Amniotic epithelial cell (primary cell): ENCODE results near the gene CAPN5.

Experiments used
- DNase-seq: peaks from one replicate; pipeline ENCODE4 v3.0.0-alpha.2; 2010; ENCODE audit warnings: low read depth

Gene CAPN5

DNA sequence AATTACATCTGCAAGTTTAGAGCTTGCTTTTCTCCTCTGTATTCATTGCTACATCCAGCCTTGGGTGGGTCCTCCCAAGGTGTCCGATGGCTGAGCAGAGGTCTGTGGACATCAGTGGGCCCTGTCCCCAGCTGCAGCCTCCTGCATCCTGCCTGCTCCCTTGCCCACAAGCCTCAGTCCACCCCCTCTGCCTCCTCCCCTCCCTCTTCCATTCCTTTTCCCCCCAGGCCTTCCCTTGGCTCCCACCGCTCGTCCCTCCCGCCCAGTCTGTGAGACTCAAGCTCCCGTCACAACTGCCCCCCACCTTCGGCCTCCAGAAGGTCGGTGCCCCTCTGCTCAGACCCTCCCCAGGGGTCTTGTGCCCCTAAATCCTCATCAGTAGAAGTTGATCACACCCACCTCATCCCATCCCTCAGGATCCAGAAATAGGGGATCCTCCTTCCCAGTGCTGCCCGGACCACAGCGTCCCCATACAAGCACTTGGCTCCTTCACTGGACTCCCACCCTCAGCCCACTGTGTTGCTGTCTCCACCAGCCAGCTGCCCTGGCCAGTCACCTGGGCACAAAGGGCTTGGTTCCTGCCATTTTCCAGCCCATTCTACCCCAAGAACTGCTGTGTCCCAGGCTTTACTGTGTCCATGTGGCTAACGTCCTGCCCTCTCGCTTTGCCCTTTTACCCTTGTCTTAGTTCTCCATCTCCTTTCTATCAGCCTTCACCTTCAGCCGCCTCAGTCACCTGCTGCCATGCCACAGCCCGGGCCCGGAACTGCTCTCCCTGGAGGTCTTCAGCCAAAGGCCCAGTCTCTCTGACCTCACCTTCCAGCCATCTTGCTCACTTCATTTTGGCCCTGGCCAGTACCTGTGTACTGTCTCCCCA, 33.6 kb downstream of the CAPN5 start:
- DNase-seq = no peak

DNA sequence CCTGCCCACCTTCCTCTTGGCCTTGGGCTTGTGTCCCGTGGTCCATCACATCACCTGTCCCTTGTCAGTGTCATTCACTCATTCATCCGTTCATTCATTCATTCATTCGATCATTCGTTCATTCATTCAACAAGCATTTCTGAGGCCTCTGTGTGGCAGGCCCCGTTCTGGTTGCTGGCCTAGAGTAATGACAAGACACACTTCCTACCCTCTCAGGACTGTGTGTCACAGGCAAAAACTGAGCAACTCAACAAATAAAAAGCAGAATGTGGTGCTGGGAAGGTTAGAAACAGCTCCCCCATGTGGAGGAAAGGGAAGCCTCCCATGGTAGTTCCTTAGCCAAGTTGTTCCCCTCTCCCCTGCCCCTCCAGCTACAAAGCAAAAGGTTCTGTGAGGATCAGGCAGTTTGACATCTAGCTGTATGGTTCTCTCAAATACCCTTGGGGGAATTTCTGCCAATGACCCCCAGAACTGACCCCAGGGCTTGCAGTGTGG, 34.3 kb downstream of the CAPN5 start:
- peak; percentile 46 for DNase-seq

DNA sequence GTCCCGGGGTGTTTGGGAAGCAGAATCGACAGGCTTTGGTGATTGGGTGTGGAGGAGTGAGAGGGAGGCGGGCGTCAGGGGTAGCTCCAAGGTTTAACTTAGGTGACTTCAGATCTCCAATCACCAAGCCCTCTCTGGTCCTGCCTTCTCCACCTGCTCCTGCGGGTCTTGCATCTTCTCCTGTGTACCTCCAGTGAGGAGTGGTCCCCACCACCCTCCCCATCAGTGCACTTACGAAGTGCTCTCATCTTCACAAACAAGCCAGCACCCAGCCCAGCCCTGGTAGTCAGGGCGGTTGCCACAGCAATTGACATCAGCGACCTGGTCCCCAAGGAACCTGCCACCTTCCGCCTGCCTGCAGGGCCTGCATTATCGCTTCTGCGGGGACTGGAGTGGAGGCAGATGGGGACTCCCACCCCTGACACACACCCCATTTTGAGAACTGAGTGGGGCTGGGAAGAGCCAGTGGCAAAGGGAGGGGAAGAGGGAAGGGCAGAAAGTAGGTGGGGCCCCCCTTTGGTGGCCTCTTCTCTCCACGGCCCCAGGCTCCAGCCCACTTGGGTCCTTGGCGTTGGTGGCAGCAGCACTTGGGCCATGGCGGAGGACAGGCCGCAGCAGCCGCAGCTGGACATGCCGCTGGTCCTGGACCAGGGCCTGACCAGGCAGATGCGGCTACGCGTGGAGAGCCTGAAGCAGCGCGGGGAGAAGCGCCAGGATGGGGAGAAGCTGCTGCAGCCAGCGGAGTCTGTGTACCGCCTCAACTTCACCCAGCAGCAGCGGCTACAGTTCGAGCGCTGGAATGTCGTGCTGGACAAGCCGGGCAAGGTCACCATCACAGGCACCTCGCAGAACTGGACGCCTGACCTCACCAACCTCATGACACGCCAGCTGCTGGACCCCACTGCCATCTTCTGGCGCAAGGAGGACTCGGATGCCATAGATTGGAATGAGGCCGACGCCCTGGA, 35.8 kb downstream of the CAPN5 start, which contains the start of gene OMP:
Gene OMP, plus strand, starts transcription at position 595 of the 965 bp plus-strand sequence. Its CDS starts 0 bp downstream, at position 595.
- DNase-seq = no peak

DNA sequence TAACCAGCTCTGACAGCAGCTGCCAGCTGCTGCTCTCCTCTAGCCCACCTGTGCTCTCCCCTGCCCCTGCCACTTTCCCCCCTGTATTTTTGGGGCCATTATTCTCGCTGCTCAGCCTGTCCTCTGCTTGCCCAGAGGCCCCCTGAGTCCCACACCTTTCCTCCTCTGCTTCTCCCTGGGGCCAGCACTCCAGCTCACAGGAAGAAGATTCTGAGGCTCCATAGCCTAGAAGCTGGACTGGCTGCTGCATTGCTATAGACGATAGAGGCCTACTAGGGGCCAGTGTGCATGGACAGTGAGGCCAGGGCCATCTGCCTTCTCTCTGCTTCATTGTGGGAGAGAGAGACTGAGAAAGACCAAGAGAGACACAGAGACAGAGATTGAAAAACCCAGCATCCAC, 36.5 kb downstream of the CAPN5 start:
- DNase-seq = no peak

DNA sequence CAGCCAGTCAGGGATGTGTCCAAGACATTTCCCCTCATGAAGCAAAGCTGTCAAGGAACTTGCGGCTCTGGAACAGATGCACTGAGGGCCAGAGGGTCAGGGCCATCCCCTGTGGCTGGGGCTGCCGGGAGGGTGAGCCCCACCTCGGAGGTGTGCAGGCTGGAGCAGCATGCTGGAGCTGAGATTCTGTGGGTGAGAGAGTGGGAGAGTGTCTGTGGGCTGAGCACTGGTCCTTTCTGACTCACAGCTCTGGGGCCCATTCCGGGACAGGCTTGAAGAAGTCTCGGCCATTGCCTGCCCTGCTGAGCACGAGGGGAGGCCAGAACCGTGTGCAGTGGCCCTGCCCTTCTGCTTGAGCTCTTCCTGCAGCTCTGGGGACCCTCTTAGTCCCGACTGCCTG, 38.0 kb downstream of the CAPN5 start:
- DNase-seq = peak; percentile 78

DNA sequence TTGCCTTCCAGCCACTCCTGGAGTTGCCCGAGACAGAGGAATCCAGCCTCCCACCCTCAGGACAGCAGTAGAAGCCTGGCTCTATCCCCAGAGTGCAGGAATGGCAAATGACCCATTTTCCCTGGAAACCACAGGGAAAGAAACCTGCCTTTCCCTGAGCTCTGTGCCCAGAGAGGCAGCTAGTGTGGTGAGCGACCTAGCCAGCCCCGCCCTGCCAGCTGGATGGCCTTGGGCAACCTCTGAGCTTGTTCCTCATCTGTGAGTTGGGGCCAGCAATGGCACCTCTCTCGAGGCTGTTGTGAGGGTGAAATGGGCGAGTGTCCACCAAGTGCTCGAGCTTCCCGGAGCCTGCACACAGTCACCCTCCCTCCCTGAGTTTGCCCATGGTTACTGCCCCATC, 39.5 kb downstream of the CAPN5 start:
- DNase-seq = peak; percentile 20

DNA sequence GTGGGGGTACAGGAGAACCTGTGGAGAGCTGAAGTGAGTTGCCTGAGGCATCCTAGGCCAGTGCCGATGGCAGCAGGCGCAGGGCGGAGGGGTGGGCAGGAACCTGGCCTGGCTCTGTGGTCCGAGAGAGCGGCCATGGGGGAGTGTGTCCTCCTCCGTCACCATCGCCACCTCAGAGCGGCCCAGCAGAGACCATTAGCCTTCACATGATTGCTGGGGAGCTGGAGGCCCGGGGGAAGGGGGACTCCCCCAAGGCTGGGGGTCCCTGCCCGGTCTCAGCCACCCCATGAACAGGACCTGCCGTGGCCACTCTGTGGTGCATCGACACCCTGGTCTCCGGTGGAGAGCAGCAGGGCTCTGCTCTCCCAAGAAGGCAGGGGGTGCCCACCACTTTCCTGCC, 40.0 kb downstream of the CAPN5 start:
- DNase-seq = no peak

DNA sequence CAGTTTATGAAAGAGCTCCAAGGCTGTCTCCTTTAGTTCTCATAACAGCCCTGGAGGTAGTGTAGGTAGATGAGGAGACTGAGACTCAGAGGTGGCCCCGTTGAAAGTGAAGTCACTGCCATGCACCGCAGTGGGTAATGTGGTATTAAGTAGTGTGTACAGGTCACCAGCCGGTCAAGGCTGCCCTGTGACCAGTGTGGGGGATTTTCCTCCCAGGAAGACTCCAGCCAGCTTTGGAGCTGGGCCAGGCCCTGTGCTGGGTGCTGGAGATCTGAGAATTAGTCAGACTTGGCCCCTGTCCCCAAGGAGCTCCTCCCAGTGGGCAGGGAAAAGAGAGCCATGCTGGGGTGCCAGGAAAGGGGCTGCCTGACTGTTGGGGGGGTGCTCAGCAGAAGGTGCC, 41.2 kb downstream of the CAPN5 start:
- DNase-seq = peak; percentile 92

DNA sequence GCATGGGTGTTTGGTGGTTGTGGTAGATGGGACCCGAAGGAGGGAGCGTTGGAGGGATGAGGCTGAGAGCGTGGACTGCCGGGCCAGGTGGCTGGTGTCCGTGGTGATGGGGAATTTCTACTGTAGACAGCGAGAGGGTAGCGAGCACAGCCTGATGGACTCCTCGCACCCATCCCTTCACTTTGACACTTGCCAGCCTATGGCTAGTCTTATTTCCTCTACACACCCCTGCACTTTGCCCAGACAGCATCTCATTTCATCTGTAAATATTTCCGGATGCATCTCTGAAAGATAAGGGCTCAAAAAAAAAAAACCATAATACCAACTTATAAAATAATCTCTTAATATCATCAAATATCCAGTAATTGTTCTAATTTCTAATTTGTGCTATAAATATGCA, 41.7 kb downstream of the CAPN5 start:
- DNase-seq = no peak

DNA sequence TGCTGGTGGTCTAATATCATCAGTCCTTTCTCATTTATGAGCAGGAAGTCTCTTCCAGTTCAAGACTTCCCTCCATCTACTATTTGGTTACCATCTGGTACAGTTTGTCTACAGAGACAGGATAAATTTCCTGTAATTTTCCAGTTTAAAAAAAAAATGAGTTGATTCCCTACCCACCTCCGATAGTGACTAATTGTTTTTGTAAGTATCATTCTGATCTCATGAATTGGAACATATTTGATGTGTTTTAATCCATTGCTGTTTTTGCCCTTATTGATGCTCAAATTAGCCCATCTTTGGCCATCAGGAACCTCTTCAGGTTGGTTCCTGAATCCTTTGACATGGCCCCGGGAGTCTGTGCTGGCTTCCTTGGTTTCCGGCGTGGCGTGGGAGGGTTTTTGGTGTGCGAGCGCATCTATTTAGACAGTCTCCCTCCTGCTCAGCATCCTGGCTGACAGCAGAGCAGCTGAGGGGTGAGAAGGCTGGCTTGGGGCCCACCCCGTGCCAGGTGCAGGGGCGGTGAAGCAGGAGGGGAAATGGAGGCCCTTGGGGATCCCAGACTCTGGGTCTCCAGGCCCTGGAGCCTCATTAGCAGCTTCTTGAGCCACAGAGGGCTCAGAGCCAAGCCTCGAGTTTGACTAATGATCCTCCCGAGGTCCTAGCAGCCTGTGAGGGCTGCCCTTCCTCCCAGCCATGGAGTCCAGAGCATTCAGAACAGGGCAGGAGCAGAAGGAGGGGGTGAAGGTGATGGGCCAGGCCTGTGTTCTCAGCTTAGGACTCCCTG, 42.7 kb downstream of the CAPN5 start:
- peak; percentile 71 for DNase-seq

DNA sequence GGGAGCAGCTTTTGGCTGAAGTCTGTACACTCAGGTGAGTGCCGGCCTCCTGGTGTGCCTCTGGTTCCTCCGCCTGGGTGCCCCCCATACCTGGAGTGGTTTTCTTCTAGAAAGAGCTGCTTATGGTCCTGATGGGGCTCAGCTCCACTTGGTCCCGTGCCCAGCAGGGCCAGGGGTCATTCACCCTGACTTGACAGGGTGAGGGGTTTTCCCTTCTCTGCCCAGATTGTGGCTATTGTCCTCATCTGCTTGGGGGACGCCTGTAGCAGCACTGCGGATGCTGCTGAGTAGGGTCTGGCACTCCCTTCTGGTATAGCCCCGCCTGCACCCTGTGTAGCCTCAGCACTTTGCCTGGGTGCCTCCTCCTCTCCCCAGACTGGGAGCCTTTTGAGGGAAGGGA, 44.1 kb downstream of the CAPN5 start:
- no peak for DNase-seq

DNA sequence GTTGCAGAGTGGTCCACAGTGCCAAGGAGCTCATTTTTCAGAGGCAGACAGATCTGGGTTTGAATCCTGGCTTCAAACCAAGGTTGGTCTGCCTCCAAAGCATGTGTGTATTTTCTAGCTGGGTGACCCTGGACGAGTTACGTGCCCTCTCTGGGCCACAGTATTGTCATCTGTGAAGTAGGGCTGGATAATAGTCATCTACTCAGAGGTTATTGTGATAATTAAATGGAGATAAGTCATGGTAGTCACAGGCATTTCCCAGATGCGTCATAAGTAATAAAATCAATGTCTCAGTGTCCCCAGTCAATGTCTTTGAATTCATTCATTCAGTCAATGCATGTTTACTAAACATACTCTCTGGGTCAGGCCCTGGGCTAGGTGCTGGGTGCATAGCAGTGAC, 44.5 kb downstream of the CAPN5 start:
- DNase-seq = no peak

DNA sequence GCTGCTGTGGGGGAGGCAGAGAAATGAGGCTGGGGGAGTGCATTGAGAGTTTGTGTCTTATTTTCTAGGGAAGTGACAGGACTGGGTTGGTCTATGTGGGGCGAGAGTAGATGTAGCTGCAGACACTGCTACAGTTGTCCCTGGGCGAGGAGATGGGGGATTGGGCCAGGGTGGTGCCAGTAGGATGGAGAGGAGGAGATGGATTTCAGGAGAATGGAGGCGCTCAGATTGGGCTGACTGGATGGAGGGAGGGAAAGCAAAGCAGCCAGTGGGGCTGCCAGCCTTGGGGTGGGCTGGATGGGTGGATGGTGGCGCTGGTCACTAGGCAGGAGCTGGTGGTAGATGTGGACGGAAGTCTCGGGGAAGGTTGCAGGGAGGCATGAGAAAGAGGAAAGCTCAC, 45.2 kb downstream of the CAPN5 start:
- DNase-seq = no peak

DNA sequence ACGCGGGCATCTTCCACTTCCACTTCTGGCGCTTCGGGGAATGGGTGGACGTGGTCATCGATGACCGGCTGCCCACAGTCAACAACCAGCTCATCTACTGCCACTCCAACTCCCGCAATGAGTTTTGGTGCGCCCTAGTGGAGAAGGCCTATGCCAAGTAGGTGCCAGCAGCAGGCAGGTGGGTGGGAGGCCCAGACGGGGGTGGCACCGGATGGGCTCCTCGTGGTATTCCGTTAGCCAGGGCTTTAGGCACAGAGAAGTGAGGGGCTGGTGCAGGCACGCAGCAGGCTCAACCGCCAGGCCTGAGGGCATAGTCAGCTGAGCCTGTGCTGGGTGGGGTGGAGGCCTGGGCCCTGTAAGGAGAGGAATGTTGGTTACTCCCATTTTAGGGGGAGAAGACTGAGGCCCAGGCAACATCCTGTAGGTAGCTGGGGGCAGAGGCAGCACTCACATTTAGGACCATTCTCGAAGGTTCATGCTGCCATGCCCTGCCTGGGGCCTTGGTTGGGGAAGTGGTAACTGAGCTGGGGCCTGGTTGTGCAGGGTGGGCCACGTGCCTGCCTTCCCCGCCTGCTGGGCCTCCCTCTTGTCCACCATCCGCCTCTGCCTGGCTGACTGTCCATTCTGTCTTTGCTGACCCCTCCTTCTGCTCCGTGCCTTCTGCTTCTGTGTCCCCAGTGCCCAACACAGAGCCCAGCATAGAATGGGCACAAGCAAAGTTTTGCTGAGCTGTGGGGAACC, 46.0 kb downstream of the CAPN5 start:
- DNase-seq = no peak

DNA sequence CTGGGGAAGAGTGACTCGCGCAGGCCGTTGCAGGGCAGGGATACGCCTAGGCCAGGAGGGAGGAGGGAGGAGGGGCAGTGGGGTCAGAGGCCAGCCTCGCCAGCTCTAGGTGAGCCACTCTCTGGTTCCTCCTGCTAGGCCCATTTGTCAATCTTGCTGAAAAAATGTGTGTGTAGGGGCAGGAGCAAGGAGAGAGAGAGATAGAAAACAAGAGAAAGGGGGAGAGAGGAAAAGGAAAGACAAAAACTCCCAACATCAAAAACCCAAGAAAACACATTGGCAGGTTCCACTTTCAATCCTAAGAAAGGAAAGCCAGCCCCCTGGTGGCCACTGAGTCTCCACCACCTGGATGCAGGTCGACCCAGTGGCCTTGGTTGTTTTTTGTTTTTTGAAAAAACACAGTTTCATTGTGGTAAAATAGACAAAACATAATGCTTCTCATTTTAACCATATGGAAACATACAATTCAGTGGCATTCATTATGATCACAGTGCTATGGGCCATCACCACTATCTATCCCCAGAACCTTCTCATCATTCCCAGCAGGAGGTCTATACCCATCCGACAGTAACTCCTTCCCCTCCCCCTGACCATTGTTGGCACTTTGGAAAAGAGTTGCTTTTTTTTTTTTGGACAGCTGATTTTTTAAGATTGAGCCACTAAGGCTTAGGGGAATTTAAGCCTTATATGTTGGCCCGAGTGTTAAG, 46.8 kb downstream of the CAPN5 start:
- peak; percentile 29 for DNase-seq

DNA sequence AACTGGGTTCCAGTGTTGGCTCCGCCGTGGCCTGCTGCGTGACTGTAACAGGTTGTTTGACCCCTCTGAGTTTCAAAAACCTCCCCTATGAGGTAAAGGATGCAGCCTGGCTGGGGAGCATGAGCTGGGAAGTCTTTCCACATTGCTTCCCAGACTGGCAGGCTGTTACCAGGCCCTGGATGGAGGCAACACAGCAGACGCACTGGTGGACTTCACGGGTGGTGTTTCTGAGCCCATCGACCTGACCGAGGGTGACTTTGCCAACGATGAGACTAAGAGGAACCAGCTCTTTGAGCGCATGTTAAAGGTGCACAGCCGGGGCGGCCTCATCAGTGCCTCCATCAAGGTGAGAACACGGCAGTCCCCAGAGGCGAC, 47.3 kb downstream of the CAPN5 start:
- no peak for DNase-seq

DNA sequence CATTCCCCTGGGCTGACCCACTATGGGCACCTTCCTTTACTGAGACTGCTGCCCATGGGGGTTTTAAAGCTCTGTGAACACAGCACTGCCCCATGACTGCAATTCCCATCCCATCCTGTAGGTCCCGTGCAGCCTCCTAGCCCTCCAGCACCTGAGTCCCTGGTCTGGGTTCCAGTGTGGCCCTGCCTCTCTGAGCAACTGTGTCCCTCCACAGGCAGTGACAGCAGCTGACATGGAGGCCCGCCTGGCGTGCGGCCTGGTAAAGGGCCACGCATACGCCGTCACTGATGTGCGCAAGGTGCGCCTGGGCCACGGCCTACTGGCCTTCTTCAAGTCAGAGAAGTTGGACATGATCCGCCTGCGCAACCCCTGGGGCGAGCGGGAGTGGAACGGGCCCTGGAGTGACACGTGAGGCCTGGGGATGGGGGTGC, 48.4 kb downstream of the CAPN5 start:
- DNase-seq = no peak

DNA sequence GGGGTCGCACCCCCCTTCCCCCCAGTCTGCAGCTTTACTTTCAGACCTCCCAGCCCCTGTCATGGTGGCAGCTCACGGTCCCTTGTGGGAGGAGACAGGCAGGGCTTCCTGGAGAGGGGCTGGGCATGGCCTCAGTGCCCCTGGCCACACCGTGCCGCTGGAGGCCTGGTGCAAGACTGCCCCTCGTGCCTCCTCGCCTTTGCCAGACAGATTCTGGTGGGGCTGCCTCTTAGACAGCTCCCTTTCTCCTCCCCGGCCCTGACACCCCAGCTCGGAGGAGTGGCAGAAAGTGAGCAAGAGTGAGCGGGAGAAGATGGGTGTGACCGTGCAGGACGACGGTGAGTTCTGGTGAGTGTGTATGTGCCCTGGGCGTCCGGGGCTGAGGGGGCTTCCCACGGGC, 49.2 kb downstream of the CAPN5 start:
- DNase-seq = no peak

DNA sequence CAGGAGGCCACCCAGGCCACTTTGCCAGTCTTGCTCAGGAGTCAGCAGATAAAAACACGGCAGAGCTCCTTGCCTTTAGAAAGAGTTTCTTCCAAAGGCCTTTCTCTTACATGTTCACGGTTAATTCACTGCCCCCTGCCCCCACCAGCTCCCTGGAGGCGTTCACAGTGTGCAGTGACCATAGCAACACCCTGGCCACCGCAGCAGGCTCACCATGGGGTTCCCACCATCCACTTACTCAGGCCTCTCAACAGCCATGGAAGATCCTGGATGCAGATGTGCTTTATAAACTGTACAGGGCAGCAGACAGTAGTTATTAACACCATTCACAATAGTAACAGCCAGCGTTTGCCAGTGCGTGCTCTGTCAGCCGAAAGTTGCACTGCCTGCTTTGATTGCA, 50.7 kb downstream of the CAPN5 start:
- no peak for DNase-seq

DNA sequence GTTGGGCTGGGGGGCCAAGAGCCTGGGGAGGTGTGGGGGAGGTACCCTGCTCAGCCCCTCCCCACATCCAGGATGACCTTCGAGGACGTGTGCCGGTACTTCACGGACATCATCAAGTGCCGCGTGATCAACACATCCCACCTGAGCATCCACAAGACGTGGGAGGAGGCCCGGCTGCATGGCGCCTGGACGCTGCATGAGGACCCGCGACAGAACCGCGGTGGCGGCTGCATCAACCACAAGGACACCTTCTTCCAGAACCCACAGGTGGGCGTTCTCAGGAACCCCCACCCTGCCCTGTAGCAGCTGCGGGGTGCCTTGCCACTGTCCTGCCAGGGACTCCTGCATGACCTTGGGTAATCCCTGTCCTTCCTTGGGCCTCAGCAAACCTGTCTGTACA, 51.3 kb downstream of the CAPN5 start:
- DNase-seq = no peak

DNA sequence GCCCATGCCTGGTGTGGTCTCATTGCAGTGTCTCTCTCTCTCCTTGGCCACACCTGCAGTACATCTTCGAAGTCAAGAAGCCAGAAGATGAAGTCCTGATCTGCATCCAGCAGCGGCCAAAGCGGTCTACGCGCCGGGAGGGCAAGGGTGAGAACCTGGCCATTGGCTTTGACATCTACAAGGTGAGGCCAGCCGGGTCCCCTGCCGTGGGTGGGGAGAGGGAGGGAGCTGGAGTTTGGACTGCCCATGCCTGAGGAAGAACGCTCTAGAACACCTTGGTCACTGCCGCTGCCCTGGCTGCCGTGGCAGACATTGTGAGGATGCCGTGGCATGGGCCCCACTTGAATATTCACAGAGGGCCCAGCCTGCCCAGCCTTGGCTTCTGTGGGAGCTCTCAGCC, 52.2 kb downstream of the CAPN5 start:
- no peak for DNase-seq
